ENCODE measurements around the gene SLC44A2. TPM values are rescaled to one million over a fixed set of nuclear protein-coding genes. Genes with fewer than 3 reads are reported as not detected.

SLC44A2 gene
- total RNA-seq, 1 donor from 2014 or later = 100 TPM

DNA sequence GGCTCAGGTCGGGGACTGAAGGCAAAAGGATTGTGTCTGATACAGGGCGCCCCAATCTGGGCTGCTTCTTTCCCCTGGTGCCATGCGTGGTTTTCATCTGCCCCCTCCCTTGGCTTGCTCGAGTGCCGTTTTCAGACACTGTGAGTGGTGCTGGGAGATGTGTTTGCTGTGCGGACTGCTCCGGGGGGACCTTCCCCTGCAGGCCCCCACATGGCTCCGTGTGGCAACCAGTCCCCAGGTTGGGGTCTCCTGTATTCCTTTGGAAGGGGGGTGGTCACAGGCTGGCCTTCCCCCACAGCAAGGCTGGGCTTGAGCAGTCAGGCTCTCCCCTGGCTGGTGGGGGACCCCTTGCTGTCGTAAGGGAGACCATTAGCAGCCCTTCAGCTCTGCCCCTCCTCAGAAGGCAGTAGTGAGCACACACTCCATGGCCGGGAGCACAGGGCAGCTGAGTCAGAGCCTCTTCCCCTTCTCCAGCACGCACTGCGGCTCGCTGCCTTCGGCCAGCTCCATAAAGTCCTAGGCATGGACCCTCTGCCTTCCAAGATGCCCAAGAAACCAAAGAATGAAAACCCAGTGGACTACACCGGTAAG, 55.3 kb downstream of the SLC44A2 start:
- DNase-seq (ENCODE audit: low read depth) = no peak

DNA sequence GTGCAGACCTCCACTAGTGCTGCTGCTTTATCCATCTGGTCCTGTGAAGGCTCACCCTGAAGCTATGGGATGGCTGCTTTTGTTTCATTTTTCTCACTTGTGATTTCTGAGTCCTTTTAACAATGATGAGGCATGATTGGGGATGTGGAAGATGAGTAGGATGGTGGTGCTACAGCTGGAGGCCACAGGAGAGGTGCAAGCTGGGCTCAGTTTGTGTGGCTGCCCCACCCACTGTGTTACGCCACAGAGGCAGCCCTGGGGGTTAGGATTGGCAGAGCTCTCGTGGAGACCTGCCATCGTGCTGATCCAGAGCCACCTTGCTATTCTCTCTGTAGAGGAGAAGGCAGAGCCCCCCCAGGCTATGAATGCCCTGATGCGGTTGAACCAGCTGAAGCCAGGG, 56.3 kb downstream of the SLC44A2 start:
- DNase-seq (ENCODE audit: low read depth) = no peak

DNA sequence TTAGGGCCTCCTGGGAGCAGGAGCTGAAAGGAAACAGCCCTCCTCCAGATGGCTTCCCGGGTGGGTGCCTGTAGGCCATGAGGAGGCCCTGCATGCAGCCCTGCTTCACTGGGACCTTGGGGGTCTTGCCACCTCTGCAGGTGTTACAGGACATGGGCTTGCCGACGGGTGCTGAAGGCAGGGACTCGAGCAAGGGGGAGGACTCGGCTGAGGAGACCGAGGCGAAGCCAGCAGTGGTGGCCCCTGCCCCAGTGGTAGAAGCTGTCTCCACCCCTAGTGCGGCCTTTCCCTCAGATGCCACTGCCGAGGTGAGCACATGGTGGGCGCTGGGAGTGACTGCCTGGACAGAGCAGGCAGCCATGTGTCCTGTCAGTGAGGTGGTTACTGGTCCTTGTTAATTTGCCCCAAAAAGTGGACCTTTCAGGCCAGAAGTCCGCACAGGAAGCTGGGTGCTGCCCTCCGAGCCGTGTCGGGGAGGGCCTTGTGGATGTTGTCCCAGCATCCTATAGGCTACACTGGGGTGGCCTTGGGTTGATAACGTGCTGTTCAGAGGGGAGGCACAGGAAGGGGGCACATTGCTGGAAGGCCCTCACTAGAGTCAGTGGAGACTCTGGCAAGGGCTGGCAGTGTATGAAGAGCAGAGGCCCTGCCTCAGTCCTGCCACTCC, 57.2 kb downstream of the SLC44A2 start:
- no peak for DNase-seq (ENCODE audit: low read depth)

DNA sequence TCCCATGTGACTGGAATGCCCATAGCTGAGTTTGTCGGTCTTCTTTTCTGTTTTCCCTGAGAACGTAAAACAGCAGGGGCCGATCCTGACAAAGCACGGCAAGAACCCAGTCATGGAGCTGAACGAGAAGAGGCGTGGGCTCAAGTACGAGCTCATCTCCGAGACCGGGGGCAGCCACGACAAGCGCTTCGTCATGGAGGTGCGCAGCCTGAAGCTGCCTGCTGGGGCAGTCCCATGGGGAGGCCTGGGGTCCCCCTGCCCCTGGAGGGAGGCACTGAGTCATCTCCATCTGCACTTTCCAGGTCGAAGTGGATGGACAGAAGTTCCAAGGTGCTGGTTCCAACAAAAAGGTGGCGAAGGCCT, 57.7 kb downstream of the SLC44A2 start:
- DNase-seq (ENCODE audit: low read depth) = no peak

DNA sequence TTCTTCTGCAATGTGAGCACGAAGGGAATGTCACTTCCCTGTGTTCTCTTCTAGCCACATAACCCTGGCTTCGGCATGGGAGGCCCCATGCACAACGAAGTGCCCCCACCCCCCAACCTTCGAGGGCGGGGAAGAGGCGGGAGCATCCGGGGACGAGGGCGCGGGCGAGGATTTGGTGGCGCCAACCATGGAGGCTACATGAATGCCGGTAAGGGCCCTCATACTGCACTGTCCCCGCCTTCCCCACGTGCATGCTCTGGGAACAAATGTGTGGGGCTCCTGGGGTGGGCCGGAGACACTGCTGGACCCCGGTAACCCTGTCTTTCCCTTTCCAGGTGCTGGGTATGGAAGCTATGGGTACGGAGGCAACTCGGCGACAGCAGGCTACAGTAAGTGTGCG, 58.2 kb downstream of the SLC44A2 start:
- no peak for DNase-seq (ENCODE audit: low read depth)

DNA sequence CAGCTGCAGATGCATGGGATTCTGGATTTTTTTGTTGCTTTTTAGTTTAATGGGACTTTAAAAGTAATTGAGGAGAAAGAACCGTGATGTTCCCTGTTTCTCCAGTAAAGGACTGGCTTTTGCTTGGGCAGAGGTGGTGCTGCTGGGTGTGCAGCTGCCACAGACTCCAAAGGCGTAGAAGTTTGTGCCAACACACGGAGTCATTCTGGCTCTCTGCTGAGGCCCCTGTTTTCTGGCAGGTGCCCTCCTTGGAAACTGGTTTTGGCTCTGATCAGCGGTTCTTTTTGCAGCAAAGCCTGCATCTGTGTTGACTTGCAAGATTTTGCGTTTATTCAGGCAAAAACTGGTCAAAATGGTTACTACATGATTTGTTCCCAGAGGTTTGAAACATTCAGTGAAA, 59.9 kb downstream of the SLC44A2 start:
- DNase-seq (ENCODE audit: low read depth) = no peak

DNA sequence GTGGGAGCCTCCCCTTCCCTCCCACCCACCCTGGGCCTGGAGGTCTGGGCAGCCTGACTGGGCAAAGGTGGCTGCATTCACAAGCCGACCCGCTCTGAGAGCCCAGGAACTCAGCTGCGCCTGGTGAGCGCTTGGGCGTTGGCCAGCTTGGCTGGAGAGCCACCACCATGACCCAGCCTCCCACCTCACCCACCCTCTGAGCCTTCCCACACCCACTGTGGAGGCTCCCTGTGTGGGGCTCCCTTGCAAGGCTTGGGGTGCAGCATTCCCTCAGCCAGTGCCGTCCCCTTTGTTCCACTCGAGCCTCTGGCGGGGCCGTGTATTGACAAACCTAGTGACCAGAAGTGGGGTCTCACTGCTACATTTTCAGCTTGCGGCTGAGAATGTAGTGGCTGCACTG, 60.8 kb downstream of the SLC44A2 start:
- DNase-seq (ENCODE audit: low read depth) = no peak

DNA sequence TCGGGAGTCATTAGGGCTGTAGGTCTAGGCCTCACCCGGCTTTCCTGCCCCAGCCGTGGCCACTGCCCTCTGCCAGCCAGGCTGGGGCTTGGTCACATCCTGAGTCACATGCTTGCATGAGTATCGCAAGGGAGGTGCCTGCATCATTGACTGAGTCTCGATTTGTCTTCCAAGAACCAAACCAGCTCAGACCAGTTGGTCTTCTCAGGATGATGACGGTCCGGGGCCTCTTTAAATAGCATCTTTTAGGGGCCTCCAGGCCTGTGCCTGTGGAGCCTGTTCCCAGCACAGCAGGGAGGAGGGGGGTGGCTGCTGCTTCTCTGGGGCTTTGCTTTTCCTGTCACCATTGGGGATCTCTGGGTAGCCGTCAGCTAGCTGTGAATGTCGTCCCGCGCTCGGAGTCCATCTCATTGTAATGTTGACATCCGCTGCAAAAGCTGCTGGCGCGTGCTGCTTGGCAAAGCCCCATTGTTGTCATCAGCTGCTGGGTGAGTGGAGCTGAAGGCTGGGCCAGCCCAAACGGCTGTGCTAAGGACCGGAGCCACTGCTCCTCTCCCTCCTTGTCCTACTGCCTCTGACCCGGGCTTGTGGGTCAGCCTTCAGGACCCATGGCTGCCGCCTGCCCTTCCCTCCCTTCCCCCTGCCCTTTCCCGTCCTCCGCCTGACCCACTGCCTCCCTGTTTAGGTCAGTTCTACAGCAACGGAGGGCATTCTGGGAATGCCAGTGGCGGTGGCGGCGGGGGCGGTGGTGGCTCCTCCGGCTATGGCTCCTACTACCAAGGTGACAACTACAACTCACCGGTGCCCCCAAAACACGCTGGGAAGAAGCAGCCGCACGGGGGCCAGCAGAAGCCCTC, 61.5 kb downstream of the SLC44A2 start:
- peak; percentile 69 for DNase-seq (ENCODE audit: low read depth)

DNA sequence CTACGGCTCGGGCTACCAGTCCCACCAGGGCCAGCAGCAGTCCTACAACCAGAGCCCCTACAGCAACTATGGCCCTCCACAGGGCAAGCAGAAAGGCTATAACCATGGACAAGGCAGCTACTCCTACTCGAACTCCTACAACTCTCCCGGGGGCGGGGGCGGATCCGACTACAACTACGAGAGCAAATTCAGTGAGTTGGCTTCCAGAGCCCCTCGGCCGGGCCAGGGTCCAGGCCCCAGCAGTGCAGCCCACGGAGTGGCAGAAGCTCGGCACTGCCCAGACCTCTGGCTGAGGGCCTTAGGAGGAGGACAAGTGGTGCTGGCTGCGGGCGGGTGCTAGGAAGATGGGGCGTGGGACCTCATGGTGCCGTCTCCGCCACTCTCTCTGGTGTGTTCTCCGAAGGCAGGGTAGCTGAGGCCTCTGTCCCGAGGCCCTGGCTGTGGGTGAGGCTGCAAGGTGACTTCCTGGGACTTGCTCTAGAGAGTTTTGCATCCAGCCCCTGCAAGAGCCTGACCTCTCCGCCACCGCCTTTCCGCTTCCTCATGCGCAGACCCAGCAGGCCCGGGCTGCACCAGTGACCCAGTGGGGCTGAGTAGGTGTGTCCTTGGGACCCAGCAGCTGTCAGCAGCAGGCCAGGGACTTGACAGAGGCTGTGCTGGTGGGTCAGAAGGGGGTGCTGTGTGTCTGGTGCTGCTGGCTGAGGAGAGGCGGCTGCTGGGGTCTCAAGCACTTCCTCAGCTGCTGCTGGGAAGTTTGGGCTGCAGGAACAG, 62.4 kb downstream of the SLC44A2 start:
- no peak for DNase-seq (ENCODE audit: low read depth)

DNA sequence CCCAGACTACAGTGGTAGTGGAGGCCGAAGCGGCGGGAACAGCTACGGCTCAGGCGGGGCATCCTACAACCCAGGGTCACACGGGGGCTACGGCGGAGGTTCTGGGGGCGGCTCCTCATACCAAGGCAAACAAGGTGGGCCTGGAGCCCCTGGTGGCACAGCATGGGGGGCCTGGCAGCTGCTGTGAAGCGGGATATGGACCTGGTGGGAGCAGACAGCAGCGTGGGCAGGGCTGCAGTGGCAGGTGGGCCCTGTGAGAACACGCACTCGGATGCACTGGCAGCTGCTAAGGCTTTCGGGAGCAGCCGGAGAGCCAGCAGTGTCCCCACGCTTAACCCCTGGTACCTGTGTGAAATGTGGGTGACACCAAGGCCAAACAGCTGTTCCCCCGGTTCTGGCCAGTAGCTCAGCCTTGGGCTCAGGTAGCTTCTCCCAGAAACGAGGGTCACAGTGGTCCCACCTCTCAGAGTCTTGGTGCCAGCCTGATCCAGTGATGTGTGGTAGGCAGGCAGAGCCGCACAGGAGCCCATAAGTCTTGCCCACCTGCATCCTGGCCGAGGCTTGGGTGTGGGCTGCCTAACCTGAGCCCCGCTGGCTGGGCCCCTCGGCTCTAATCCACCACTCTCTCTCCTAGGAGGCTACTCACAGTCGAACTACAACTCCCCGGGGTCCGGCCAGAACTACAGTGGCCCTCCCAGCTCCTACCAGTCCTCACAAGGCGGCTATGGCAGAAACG, 63.4 kb downstream of the SLC44A2 start:
- DNase-seq (ENCODE audit: low read depth) = no peak

DNA sequence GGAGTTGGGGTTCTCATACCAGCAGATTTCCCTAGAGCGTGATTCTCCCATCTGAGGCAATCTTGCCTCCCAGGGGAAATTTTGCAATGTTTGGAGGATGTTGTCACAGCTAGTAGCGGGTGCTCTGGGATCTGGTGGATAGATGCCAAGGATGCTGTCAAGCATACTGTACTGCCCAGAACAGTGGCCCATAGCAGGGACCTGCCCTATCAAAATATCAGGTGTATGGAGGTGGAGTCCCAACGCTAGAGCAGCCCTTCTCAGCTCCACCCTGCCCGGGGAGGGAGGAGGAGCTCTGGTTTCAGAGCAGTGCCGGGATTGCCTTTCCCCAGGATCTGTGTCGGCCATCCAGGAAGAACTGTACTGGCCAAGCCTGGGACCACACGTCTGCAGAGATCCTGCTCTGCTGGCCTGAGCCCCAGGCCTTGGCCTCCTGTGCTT, 65.0 kb downstream of the SLC44A2 start:
- no peak for DNase-seq (ENCODE audit: low read depth)

DNA sequence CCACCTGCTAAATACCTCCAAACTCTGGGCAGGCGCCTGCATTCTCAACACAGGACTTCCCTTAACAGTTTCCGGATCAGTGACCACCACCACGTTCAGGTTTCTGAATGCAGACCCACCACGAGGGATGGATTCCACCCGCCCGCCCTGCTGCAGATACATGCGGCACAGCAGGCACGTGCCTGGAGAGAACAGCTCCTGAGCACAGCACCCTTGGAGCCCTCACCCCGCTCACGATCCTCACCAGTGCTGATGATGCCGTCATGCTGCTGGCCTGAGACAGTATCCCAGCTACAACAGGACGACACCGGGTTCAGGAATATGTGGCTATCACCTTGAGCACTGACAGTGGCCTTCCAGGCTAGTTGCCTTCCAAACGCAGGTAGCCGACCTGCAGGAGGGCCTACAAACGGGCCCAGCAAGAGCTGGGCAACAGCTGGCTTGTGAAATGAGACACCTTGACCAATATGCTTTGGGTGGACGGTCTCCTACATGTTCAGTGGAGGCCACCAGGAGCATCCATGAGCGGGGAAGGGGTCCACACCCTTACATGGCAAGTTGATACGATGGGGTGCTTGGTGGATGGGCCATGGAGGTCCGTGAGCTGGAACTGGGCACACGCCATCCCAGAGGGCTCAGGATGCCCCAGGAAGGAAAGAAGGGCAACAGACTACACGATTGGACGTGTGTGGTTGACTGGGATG, 66.0 kb downstream of the SLC44A2 start:
- no peak for DNase-seq (ENCODE audit: low read depth)

DNA sequence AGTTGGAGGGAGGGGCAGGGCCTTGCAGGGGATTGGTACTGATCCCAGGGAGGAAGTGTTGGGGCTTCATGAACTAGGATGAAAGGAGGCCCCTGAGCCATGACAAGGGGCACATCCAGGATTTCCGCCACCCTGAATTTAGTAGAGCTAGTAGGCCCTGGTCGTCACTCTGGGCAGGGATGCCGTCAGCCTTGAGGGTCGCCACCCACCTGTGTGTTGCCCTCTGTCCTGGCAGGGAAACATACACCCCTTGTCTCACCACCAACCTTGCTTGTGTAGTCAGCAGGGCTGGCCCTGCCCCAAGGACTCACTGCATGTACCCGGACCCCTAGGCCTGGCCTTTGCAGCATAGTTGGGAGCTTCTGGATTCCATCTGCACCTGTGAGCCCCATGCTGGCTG, 66.5 kb downstream of the SLC44A2 start:
- DNase-seq (ENCODE audit: low read depth) = no peak

DNA sequence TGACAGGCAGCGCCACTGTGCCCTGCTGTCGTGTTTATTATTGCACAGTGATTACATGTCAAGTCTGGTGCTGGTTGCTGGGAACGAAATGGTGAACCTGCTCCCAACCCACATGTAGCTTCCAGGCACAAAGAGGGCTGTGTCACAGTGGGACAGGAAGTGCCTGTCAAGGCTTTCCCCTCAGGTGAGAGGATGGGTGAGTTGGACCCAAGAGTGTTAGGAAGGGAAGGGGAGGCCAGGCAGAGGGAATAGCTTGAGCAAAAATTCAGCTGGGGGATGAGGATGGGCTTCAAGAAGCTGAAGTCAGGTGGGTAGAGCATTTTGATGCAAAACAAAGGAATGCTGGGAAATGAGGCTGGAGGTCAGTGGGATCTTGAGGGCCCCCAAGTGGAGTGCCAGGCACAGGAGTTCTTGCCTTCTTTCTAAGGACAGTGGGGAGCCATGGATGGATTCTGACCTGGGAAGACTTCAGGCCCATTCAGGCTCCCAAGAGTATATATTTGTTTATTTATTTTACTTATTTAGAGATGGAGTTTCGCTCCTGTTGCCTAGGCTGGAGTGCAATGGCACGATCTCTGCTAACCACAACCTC, 67.4 kb downstream of the SLC44A2 start:
- no peak for DNase-seq (ENCODE audit: low read depth)

Other genes starting within 250 kb of the SLC44A2 start
- 61.6 and 67.2 TPM in 2 replicates for gene TYK2, start 245.0 kb upstream of the SLC44A2 start, total RNA-seq
- gene CDC37, start 222.0 kb upstream of the SLC44A2 start, total RNA-seq = 200 and 201 TPM in 2 replicates
- 1.1 and 1.2 TPM in 2 replicates for gene PDE4A, start 205.0 kb upstream of the SLC44A2 start, total RNA-seq
- 80.2 and 102 TPM in 2 replicates for gene KEAP1, start 122.2 kb upstream of the SLC44A2 start, total RNA-seq
- 0.21 and 1.1 TPM in 2 replicates for gene S1PR5, start 108.1 kb upstream of the SLC44A2 start, total RNA-seq
- 36.8 and 52.8 TPM in 2 replicates for gene ATG4D, start 81.6 kb upstream of the SLC44A2 start, total RNA-seq
- 13.9 and 22.1 TPM in 2 replicates for gene KRI1, start 59.5 kb upstream of the SLC44A2 start, total RNA-seq
- 10.2 and 16.5 TPM in 2 replicates for gene CDKN2D, start 56.6 kb upstream of the SLC44A2 start, total RNA-seq
- gene AP1M2, start 38.2 kb upstream of the SLC44A2 start, total RNA-seq = 1.6 TPM in 1 of 2 replicates, not detected in the other
- gene ILF3, start 28.8 kb downstream of the SLC44A2 start, total RNA-seq = 94.6 and 116 TPM in 2 replicates
- 40.5 and 43.1 TPM in 2 replicates for gene QTRT1, start 75.9 kb downstream of the SLC44A2 start, total RNA-seq
- 64.8 and 71.8 TPM in 2 replicates for gene DNM2, start 92.5 kb downstream of the SLC44A2 start, total RNA-seq
- 84.8 and 87.4 TPM in 2 replicates for gene TMED1, start 210.7 kb downstream of the SLC44A2 start, total RNA-seq
- gene C19orf38, start 222.9 kb downstream of the SLC44A2 start, total RNA-seq = 0.21 and 1.1 TPM in 2 replicates
- gene CARM1, start 246.0 kb downstream of the SLC44A2 start, total RNA-seq = 37.1 and 42.6 TPM in 2 replicates

Data from myocyte (in vitro differentiated cells).